Astrocyte of the spinal cord (primary cell): ENCODE measurements around the gene SLC44A2.

Experiments
- DNase-seq: peaks from one replicate; pipeline ENCODE4 v3.0.0; 2011; ENCODE audit warnings: low read depth, low spot score
- H3K4me3 ChIP-seq: 2 replicates; pipeline ENCODE4 v1.5.1; 2011; ENCODE audit warnings: low read depth, mild to moderate bottlenecking, low read length, moderate library complexity
- CTCF ChIP-seq: IDR thresholded peaks from 2 replicates; pipeline ENCODE4 v1.5.1; 2012; ENCODE audit warnings: low read depth, mild to moderate bottlenecking, low read length, inconsistent platforms
- in situ Hi-C: cut with HindIII; loops from 2 replicates; pipeline ENCODE4 v1.10.0; 2017; ENCODE audit warnings: low sequenced_read_pairs

The SLC44A2 gene

DNA sequence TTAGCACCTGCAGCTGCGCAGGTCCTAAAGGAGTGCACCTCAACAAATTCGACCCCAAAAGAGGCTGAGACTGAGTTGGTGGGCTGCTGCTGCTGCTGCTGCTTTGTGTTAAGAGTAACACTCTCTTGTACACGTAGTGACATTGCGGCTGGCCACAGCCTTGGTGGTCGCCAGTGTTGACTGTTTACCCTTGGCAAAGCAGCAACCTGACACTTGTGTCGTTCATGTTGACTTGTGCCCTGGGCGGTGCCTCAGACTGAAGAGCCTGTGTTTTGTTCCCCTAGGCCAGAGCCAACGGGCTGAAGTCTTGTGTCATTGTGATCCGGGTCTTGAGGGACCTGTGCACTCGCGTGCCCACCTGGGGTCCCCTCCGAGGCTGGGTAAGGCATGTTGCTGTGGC is 53.5 kb downstream of the SLC44A2 start:
- no peak for DNase-seq
- in situ Hi-C loops: no loop called here
- TF ChIP-seq CTCF: no peak
- no peak overlapping the region for H3K4me3 ChIP-seq

- TF ChIP-seq CTCF: no peak
- H3K4me3 ChIP-seq: no peak overlapping the region
- in situ Hi-C loops: no loop called here
- DNase-seq: no peak
These were observed 54.4 kb downstream of the SLC44A2 start for GRCh38 chr19:10679743-10680142.

- in situ Hi-C loops: no loop called here
- TF ChIP-seq CTCF: no peak
- no peak overlapping the region for H3K4me3 ChIP-seq
- DNase-seq: no peak
These were observed 55.3 kb downstream of the SLC44A2 start for GRCh38 chr19:10680545-10681135.

DNA sequence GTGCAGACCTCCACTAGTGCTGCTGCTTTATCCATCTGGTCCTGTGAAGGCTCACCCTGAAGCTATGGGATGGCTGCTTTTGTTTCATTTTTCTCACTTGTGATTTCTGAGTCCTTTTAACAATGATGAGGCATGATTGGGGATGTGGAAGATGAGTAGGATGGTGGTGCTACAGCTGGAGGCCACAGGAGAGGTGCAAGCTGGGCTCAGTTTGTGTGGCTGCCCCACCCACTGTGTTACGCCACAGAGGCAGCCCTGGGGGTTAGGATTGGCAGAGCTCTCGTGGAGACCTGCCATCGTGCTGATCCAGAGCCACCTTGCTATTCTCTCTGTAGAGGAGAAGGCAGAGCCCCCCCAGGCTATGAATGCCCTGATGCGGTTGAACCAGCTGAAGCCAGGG is 56.3 kb downstream of the SLC44A2 start:
- in situ Hi-C loops: no loop called here

DNA sequence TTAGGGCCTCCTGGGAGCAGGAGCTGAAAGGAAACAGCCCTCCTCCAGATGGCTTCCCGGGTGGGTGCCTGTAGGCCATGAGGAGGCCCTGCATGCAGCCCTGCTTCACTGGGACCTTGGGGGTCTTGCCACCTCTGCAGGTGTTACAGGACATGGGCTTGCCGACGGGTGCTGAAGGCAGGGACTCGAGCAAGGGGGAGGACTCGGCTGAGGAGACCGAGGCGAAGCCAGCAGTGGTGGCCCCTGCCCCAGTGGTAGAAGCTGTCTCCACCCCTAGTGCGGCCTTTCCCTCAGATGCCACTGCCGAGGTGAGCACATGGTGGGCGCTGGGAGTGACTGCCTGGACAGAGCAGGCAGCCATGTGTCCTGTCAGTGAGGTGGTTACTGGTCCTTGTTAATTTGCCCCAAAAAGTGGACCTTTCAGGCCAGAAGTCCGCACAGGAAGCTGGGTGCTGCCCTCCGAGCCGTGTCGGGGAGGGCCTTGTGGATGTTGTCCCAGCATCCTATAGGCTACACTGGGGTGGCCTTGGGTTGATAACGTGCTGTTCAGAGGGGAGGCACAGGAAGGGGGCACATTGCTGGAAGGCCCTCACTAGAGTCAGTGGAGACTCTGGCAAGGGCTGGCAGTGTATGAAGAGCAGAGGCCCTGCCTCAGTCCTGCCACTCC is 57.2 kb downstream of the SLC44A2 start:
- TF ChIP-seq CTCF: no peak
- H3K4me3 ChIP-seq: no peak overlapping the region
- in situ Hi-C loops: no loop called here
- no peak for DNase-seq

More for the DNA sequence above, 56.3 kb downstream of the SLC44A2 start:
- DNase-seq: no peak
- H3K4me3 ChIP-seq: no peak overlapping the region
- TF ChIP-seq CTCF: no peak

- no peak for TF ChIP-seq CTCF
- no peak overlapping the region for H3K4me3 ChIP-seq
- DNase-seq: no peak
- in situ Hi-C loops: no loop called here
These were observed 57.7 kb downstream of the SLC44A2 start for GRCh38 chr19:10683064-10683426.

- no peak overlapping the region for H3K4me3 ChIP-seq
- DNase-seq: no peak
- no peak for TF ChIP-seq CTCF
- in situ Hi-C loops: no loop called here
These were observed 58.2 kb downstream of the SLC44A2 start for GRCh38 chr19:10683582-10683981.
